Fibroblast of mammary gland (primary cell): ENCODE measurements around the gene DCAF5.

Source experiments
- DNase-seq: peaks from one replicate; pipeline ENCODE4 v3.0.0-alpha.2; 2010; ENCODE audit warnings: low read depth
- H3K4me3 ChIP-seq: 2 replicates; pipeline ENCODE4 v1.5.1; 2011; ENCODE audit warnings: low read depth, mild to moderate bottlenecking, low read length, moderate library complexity; ENCODE audit not compliant: control insufficient read depth
- CTCF ChIP-seq: conservative IDR thresholded peaks from 2 replicates; pipeline ENCODE4 v1.5.1; 2011; ENCODE audit warnings: low read depth, low read length, inconsistent platforms; ENCODE audit not compliant: control insufficient read depth, insufficient read depth

The DCAF5 gene

GRCh38 chr14:69064596-69064995 lies 88.3 kb downstream of the DCAF5 start:
- TF ChIP-seq CTCF = no peak
- no peak for DNase-seq
- H3K4me3 ChIP-seq = no peak overlapping the region

- no peak for TF ChIP-seq CTCF
- no peak overlapping the region for H3K4me3 ChIP-seq
- peak; percentile 99 for DNase-seq
These were observed 93.0 kb downstream of the DCAF5 start for GRCh38 chr14:69059658-69060623.

GRCh38 chr14:69055999-69056788 lies 96.7 kb downstream of the DCAF5 start:
- H3K4me3 ChIP-seq = no peak overlapping the region
- peak; percentile 47 for DNase-seq
- no peak for TF ChIP-seq CTCF

GRCh38 chr14:69055125-69055524 lies 97.8 kb downstream of the DCAF5 start:
- DNase-seq = peak; percentile 99
- no peak for TF ChIP-seq CTCF
- no peak overlapping the region for H3K4me3 ChIP-seq

- H3K4me3 ChIP-seq = no peak overlapping the region
- DNase-seq = no peak
- TF ChIP-seq CTCF = no peak
These were observed 98.9 kb downstream of the DCAF5 start for GRCh38 chr14:69054030-69054429.

GRCh38 chr14:69052181-69052601 lies 100.7 kb downstream of the DCAF5 start:
- TF ChIP-seq CTCF = no peak
- no peak overlapping the region for H3K4me3 ChIP-seq
- no peak for DNase-seq
